Mucosa of descending colon (tissue), 3 donors: ENCODE results near the gene CETP. TPM values are rescaled to one million over a fixed set of nuclear protein-coding genes. Genes with fewer than 3 reads are reported as not detected.
"Not testable (repeated sequence)": the region's sequence is repeated elsewhere in the genome, so short reads cannot be mapped to it uniquely, and the experiment has no call there.

Source experiments
- ATAC-seq: fragments of 200-7000 bp; cut with Tn5 transposase; one replicate; pipeline ENCODE4 v1.9.1; 2020; ENCODE audit warnings: mild to moderate bottlenecking, moderate library complexity
- DNase-seq, 3 donors: peaks; one replicate each; pipeline ENCODE4 v3.0.0-alpha.2; 2020
- H3K36me3 ChIP-seq: fragments of 200-600 bp; one replicate; pipeline ENCODE4 v1.8.0; 2021; ENCODE audit warnings: low read depth, mild to moderate bottlenecking
- H3K4me1 ChIP-seq: fragments of 200-600 bp; one replicate; pipeline ENCODE4 v1.8.0; 2021; ENCODE audit warnings: low read depth, mild to moderate bottlenecking
- H3K4me3 ChIP-seq: fragments of 200-600 bp; one replicate; pipeline ENCODE4 v1.8.0; 2021; ENCODE audit warnings: mild to moderate bottlenecking
- H3K9me3 ChIP-seq: fragments of 200-600 bp; one replicate; pipeline ENCODE4 v1.8.0; 2021; ENCODE audit warnings: mild to moderate bottlenecking
- CTCF ChIP-seq: fragments of 200-600 bp; IDR thresholded peaks from one replicate; pipeline ENCODE4 v1.8.0; 2022; ENCODE audit warnings: antibody characterized with exemption, mild to moderate bottlenecking
- intact Hi-C, 2 donors: fragments of 100-400 bp; cut with DNase I in 1 of 2; cut with micrococcal nuclease in 1 of 2; formaldehyde crosslinking; loops; one replicate each; pipeline versions ENCODE4 v1.11.0 to v1.11.1; 2022; cut with DNase I, micrococcal nuclease
- total RNA-seq, 3 donors: library from RNA; stranded (reverse); fragmentation: NEBNext Ultra II Directional in 2 of 3; extraction: Animal tissue kit (Norgen Biotek cat#: 25700) in 2 of 3; gene quantifications; one replicate each; pipeline versions ENCODE4 v1.2.1 to v1.2.4, GENCODE V29; 2021 to 2023
- donor health status: DM: no; HTN: no; CAD: no; lungs with moderate emphysema.
- donor health status: DM: no; HTN: no; CAD: no.
- donor health status: DM: no; HTN: yes; CAD: no.

The CETP gene
- total RNA-seq, 3 donors from 2014 or later, result 0.22 to 0.35 TPM; not detected in 1

- ATAC-seq, result peak; percentile 53
- no peaks in the 10 kb centered on the region for H3K4me1 ChIP-seq
- no peak overlapping the region for H3K4me3 ChIP-seq
- DNase-seq, result no peak
- no peaks in the 10 kb centered on the region for H3K9me3 ChIP-seq
- TF ChIP-seq CTCF, result no peak
- intact Hi-C loops, result no loop called here
- no peaks in the 10 kb centered on the region for H3K36me3 ChIP-seq
Observed at GRCh38 chr16:57000271-57001025, 38.7 kb downstream of the CETP start.

GRCh38 chr16:57001026-57001679 lies 39.4 kb downstream of the CETP start:
- H3K4me3 ChIP-seq, result no peak overlapping the region
- DNase-seq, result no peak
- ATAC-seq, result no peak
- intact Hi-C loops, result no loop called here
- H3K4me1 ChIP-seq, result no peaks in the 10 kb centered on the region
- no peaks in the 10 kb centered on the region for H3K36me3 ChIP-seq
- no peaks in the 10 kb centered on the region for H3K9me3 ChIP-seq
- no peak for TF ChIP-seq CTCF

GRCh38 chr16:57003439-57004386 lies 42.0 kb downstream of the CETP start:
- no peak for DNase-seq
- intact Hi-C loops, result no loop called here
- no peaks in the 10 kb centered on the region for H3K36me3 ChIP-seq
- ATAC-seq, result peak; percentile 20
- TF ChIP-seq CTCF, result no peak
- H3K4me1 ChIP-seq, result no peaks in the 10 kb centered on the region
- no peak overlapping the region for H3K4me3 ChIP-seq
- no peaks in the 10 kb centered on the region for H3K9me3 ChIP-seq

- no peaks in the 10 kb centered on the region for H3K9me3 ChIP-seq
- no peak overlapping the region for H3K4me3 ChIP-seq
- H3K4me1 ChIP-seq, result no peaks in the 10 kb centered on the region
- intact Hi-C loops, result no loop called here
- DNase-seq (no peak), ATAC-seq (no peak)
- no peaks in the 10 kb centered on the region for H3K36me3 ChIP-seq
- TF ChIP-seq CTCF, result no peak
Observed at GRCh38 chr16:57004387-57005250, 42.9 kb downstream of the CETP start.

GRCh38 chr16:57005597-57005996 lies 43.8 kb downstream of the CETP start:
- intact Hi-C loops, DNase-seq, ATAC-seq: not testable (repeated sequence)

More at GRCh38 chr16:57005597-57005996, 43.8 kb downstream of the CETP start:
- not testable (repeated sequence) for H3K9me3 ChIP-seq, H3K4me3 ChIP-seq, H3K36me3 ChIP-seq, H3K4me1 ChIP-seq
